H1 (cell line): ENCODE results near the gene TRIML2. TPM values are rescaled to one million over a fixed set of nuclear protein-coding genes. Genes with fewer than 3 reads are reported as not detected.

Experiments
- CTCF ChIA-PET: fragments of 300-600 bp; sonication (Branson Sonifier 250); formaldehyde crosslinking; loops from one replicate; lab custom pipeline; 2021; ENCODE audit not compliant: partially characterized antibody; lab: Charles Lee
- POLR2A ChIA-PET: fragments of 300-600 bp; sonication (Branson Sonifier 250); formaldehyde crosslinking; loops from one replicate; lab custom pipeline; 2021; ENCODE audit warnings: inconsistent platforms; ENCODE audit not compliant: partially characterized antibody; lab: Charles Lee
- DNase-seq, 2 experiments: peaks; one replicate each; pipeline versions ENCODE4 v3.0.0 to v3.0.0-alpha.2; 2010 to 2022; ENCODE audit warnings: low spot score in 2 of 2, low read depth in 1 of 2, mixed read lengths in 1 of 2
- FAIRE-seq: peaks from 2 replicates; lab custom pipeline; 2011; peaks lifted over from hg19 to GRCh38; lab: Jason Lieb, UNC
- H2AFZ ChIP-seq: 2 replicates; pipeline ENCODE4 v1.8.1; 2012; ENCODE audit warnings: low read length, inconsistent platforms
- H2AK5ac ChIP-seq: 2 replicates; pipeline ENCODE4 v1.6.1; 2013; ENCODE audit warnings: low read depth, low read length
- H2BK120ac ChIP-seq: replicated peaks from 2 replicates; pipeline ENCODE3; 2013; ENCODE audit warnings: low read depth, low read length, inconsistent platforms
- H2BK12ac ChIP-seq: 2 replicates; pipeline ENCODE4 v1.6.1; 2013; ENCODE audit warnings: low read depth, low read length
- H2BK15ac ChIP-seq: 2 replicates; pipeline ENCODE4 v1.6.1; 2013; ENCODE audit warnings: low read length
- H2BK20ac ChIP-seq: 2 replicates; pipeline ENCODE4 v1.6.1; 2013; ENCODE audit warnings: low read length
- H2BK5ac ChIP-seq: 2 replicates; pipeline ENCODE4 v1.6.1; 2013; ENCODE audit warnings: low read depth, low read length
- H3K14ac ChIP-seq: 2 replicates; pipeline ENCODE4 v1.6.1; 2013; ENCODE audit warnings: inconsistent platforms; ENCODE audit not compliant: insufficient read length
- H3K18ac ChIP-seq: 2 replicates; pipeline ENCODE4 v1.6.1; 2013; ENCODE audit warnings: low read length; ENCODE audit errors: extremely low read depth
- H3K23ac ChIP-seq: 2 replicates; pipeline ENCODE4 v1.6.1; 2013; ENCODE audit warnings: inconsistent platforms; ENCODE audit not compliant: insufficient read length
- H3K23me2 ChIP-seq: 2 replicates; pipeline ENCODE4 v1.6.1; 2013; ENCODE audit warnings: low read depth, low read length
- H3K27ac ChIP-seq: 2 replicates; pipeline ENCODE4 v1.6.1; 2011; ENCODE audit warnings: low read depth, low read length, inconsistent platforms
- H3K27me3 ChIP-seq, 4 experiments: replicated peaks in 1 of 4; 1 replicate in 1 of 4; 2 replicates in 3 of 4; pipeline versions ENCODE4 v1.6.1 to v1.8.1; 2011 to 2013; ENCODE audit warnings: low read length in 3 of 4, mild to moderate bottlenecking in 3 of 4, inconsistent platforms in 2 of 4, mixed read lengths in 2 of 4, moderate library complexity in 1 of 4; ENCODE audit not compliant: control insufficient read depth in 3 of 4, insufficient read depth in 3 of 4; ENCODE audit errors: extremely low read depth in 1 of 4
- H3K36me3 ChIP-seq, 4 experiments: 2 replicates each; pipeline versions ENCODE4 v1.6.1 to v1.8.1; 2011 to 2013; ENCODE audit warnings: mild to moderate bottlenecking in 4 of 4, low read length in 3 of 4, moderate library complexity in 2 of 4, control low read depth in 1 of 4, inconsistent platforms in 1 of 4; ENCODE audit not compliant: insufficient read depth in 4 of 4, control insufficient read depth in 2 of 4
- H3K4ac ChIP-seq: replicated peaks from 2 replicates; pipeline ENCODE3; 2013; ENCODE audit warnings: low read length, low read depth, mixed read lengths, inconsistent platforms; ENCODE audit not compliant: insufficient read length
- H3K4me1 ChIP-seq, 4 experiments: replicated peaks in 1 of 4; 1 replicate in 1 of 4; 2 replicates in 3 of 4; pipeline versions ENCODE4 v1.6.1 to v1.8.1; 2011 to 2013; ENCODE audit warnings: low read length in 3 of 4, inconsistent platforms in 2 of 4, mixed read lengths in 1 of 4; ENCODE audit not compliant: insufficient read depth in 4 of 4, control insufficient read depth in 3 of 4
- H3K4me2 ChIP-seq, 2 experiments: 2 replicates each; pipeline versions ENCODE4 v1.6.1 to v1.8.1; 2011 to 2013; ENCODE audit warnings: low read depth in 2 of 2, low read length in 2 of 2, control low read depth in 1 of 2, inconsistent platforms in 1 of 2, mild to moderate bottlenecking in 1 of 2; ENCODE audit not compliant: insufficient read depth in 1 of 2
- H3K4me3 ChIP-seq, 4 experiments: fragments of 200-600, 300-600 bp in 1 of 4; sonication (generic), shearing (Covaris generic), sonication (Bioruptor Twin) in 1 of 4; 2 replicates each; pipeline versions ENCODE4 v1.5.1 to v1.8.1; 2011 to 2016; ENCODE audit warnings: low read length in 4 of 4, low read depth in 3 of 4, control low read depth in 2 of 4, inconsistent platforms in 2 of 4, mild to moderate bottlenecking in 2 of 4, mixed read lengths in 1 of 4, moderate library complexity in 1 of 4; ENCODE audit not compliant: insufficient read depth in 2 of 4; ENCODE audit errors: extremely low read depth in 1 of 4
- H3K56ac ChIP-seq: replicated peaks from 2 replicates; pipeline ENCODE3; 2013; ENCODE audit warnings: low read depth, mild to moderate bottlenecking, mixed read lengths, low read length, inconsistent platforms; ENCODE audit not compliant: insufficient read length
- H3K79me1 ChIP-seq: 2 replicates; pipeline ENCODE4 v1.6.1; 2013; ENCODE audit warnings: low read depth, low read length, control low read depth
- H3K79me2 ChIP-seq, 2 experiments: 2 replicates each; pipeline versions ENCODE4 v1.6.1 to v1.8.1; 2012 to 2013; ENCODE audit warnings: low read length in 2 of 2, mild to moderate bottlenecking in 2 of 2, inconsistent platforms in 1 of 2; ENCODE audit not compliant: insufficient read depth in 2 of 2, control insufficient read depth in 1 of 2
- H3K9ac ChIP-seq, 4 experiments: replicated peaks in 1 of 4; 1 replicate in 1 of 4; 2 replicates in 3 of 4; pipeline versions ENCODE4 v1.6.1 to v1.8.1; 2011 to 2013; ENCODE audit warnings: low read depth in 3 of 4, low read length in 3 of 4, control low read depth in 2 of 4, mild to moderate bottlenecking in 2 of 4, moderate library complexity in 2 of 4, inconsistent platforms in 1 of 4; ENCODE audit errors: extremely low read depth in 1 of 4
- H3K9me3 ChIP-seq, 2 experiments: 2 replicates each; pipeline versions ENCODE4 v1.6.1 to v1.8.1; 2012 to 2013; ENCODE audit warnings: mild to moderate bottlenecking in 2 of 2, moderate library complexity in 2 of 2, control low read depth in 1 of 2, inconsistent platforms in 1 of 2, low read depth in 1 of 2, low read length in 1 of 2, mixed read lengths in 1 of 2; ENCODE audit not compliant: insufficient read depth in 2 of 2
- H4K20me1 ChIP-seq, 2 experiments: replicated peaks in 1 of 2; 2 replicates each; pipeline versions ENCODE3 to v1.8.1; 2011 to 2013; ENCODE audit warnings: inconsistent platforms in 2 of 2, low read length in 2 of 2, mild to moderate bottlenecking in 1 of 2; ENCODE audit not compliant: insufficient read depth in 2 of 2, control insufficient read depth in 1 of 2
- H4K5ac ChIP-seq: 2 replicates; pipeline ENCODE4 v1.6.1; 2013; ENCODE audit warnings: low read length, low read depth, mixed read lengths, inconsistent platforms; ENCODE audit not compliant: insufficient read length
- H4K8ac ChIP-seq: 2 replicates; pipeline ENCODE4 v1.8.0; 2013; ENCODE audit warnings: mild to moderate bottlenecking, moderate library complexity, low read length, inconsistent platforms; ENCODE audit not compliant: insufficient read depth; ENCODE audit errors: extremely low read depth
- H4K91ac ChIP-seq: replicated peaks from 2 replicates; pipeline ENCODE3; 2013; ENCODE audit warnings: low read length, mixed read lengths, inconsistent platforms; ENCODE audit not compliant: insufficient read length
- ATF3 ChIP-seq: IDR thresholded peaks from 2 replicates; pipeline ENCODE4 v1.6.1; 2011; ENCODE audit warnings: low read depth, mild to moderate bottlenecking, low read length; ENCODE audit not compliant: insufficient read depth
- EGR1 ChIP-seq: IDR thresholded peaks from 2 replicates; pipeline ENCODE4 v1.6.1; 2011; ENCODE audit warnings: low read depth, low read length, borderline replicate concordance
- WGBS, 2 experiments: shearing (Covaris generic) in 1 of 2; methylation state at CpG; one replicate each; pipeline versions ENCODE4 v1.1.6 to v1.1.7; 2013 to 2015; ENCODE audit warnings: low lambda C conversion rate in 2 of 2, mixed read lengths in 2 of 2, inconsistent platforms in 1 of 2, low coverage in 1 of 2, missing lambda C conversion rate in 1 of 2; ENCODE audit not compliant: insufficient replicate concordance in 2 of 2, insufficient coverage in 1 of 2, insufficient read length in 1 of 2; ENCODE audit errors: extremely low coverage in 1 of 2, missing lambda C conversion rate in 1 of 2; 5-methylcytosine and 5-hydroxymethylcytosine counted together
- polyA plus RNA-seq, 7 experiments: library from polyadenylated mRNA; depleted of rRNA in 3 of 7; stranded (reverse) in 5 of 7; unstranded in 2 of 7; fragments of >200 nt in 5 of 7; fragments of 200-250 nt in 2 of 7; gene quantifications; 1 replicate in 5 of 7; 2 replicates in 1 of 7; 4 replicates in 1 of 7; pipeline versions ENCODE4 v1.2.1 to v1.2.3, GENCODE V29; 2011 to 2013; ENCODE audit warnings: missing spikeins in 2 of 7, mixed read lengths in 2 of 7
- total RNA-seq: library from RNA; stranded (reverse); fragmentation: NEBNext Ultra II Directional; extraction: Animal tissue kit (Norgen Biotek cat#: 25700); gene quantifications from 2 replicates; pipeline ENCODE4 v1.2.1, GENCODE V29; 2021

TRIML2 gene
- total and polyA plus RNA-seq, 2 of the 8 experiments (the other 6 are each of a cell fraction or from before 2014, with no cell fraction given), result 28.1 to 59.2 TPM

GRCh38 chr4:188061083-188061482 is 48.3 kb downstream of the TRIML2 start:
- ChIA-PET CTCF (interaction anchor here (0.5 to 1.6 kb wide), 4 partner anchors 10 to 301 kb away, joined by 3 to 4 read pairs (median 3); no protein-coding TSS in a partner anchor), POLR2A (interaction anchor here (0.6 kb wide), 1 partner anchor 26 kb away, joined by 3 read pairs; no protein-coding TSS in a partner anchor)
- Histone ChIP-seq H3K9ac (no peak overlapping the region), H3K27ac (no peak overlapping the region), H4K91ac (no peak overlapping the region), H3K4me1 (no peaks in the 10 kb centered on the region), H3K79me2 (no peaks in the 10 kb centered on the region), H3K14ac (no peak overlapping the region), H4K20me1 (no peaks in the 10 kb centered on the region), H2AFZ (peak overlapping the region; percentile 51; the same call in 1 of the 2 replicates), H2AK5ac (no peak overlapping the region), H4K5ac (no peak overlapping the region), H2BK15ac (0 out of 2 replicates have a peak overlapping the region, but pooled peaks have one; percentile 29), H3K36me3 (no peaks in the 10 kb centered on the region), H3K18ac (no peak overlapping the region), H3K4me2 (no peak overlapping the region), H3K4ac (no peak overlapping the region), H2BK120ac (no peak overlapping the region), H2BK12ac (no peak overlapping the region), H3K56ac (no peak overlapping the region), H3K23me2 (no peaks in the 10 kb centered on the region), H4K8ac (no peak overlapping the region), H3K23ac (no peak overlapping the region), H2BK5ac (no peak overlapping the region), H3K4me3 (no peak overlapping the region), H3K9me3 (no peaks in the 10 kb centered on the region), H3K27me3 (no peaks in the 10 kb centered on the region), H2BK20ac (no peak overlapping the region), H3K79me1 (no peaks in the 10 kb centered on the region)
- peak; percentile 77; the same call in 1 of the 2 replicates for TF ChIP-seq EGR1
- TF ChIP-seq ATF3, result no peak
- DNase-seq (no peak), FAIRE-seq (no peak)
- WGBS, 2 experiments, result 94% methylated on average over 14 of the region's 14 CpGs; no CpG with 5 or more reads in 1 of the 2 experiments
